DND-41 (cell line): Measurements from ENCODE around the gene JAKMIP1.

Experiments
- ATAC-seq: fragments of 200-7000 bp; cut with Tn5 transposase; 3 replicates; pipeline ENCODE4 v1.9.1; 2021; ENCODE audit warnings: low read depth; ENCODE audit not compliant: insufficient read depth
- DNase-seq: peaks from one replicate; pipeline ENCODE4 v3.0.0-alpha.2; 2020
- H2AFZ ChIP-seq: 2 replicates; pipeline ENCODE4 v1.6.0; 2012; ENCODE audit warnings: low read depth, low read length
- H3K27ac ChIP-seq: 2 replicates; pipeline ENCODE4 v1.5.1; 2012; ENCODE audit warnings: low read length, inconsistent platforms
- H3K27me3 ChIP-seq: fragments of 200-600 bp; sonication (generic); 2 replicates; pipeline ENCODE4 v1.6.0; 2012; ENCODE audit warnings: low read length, mild to moderate bottlenecking, inconsistent platforms; ENCODE audit not compliant: insufficient read depth, poor library complexity
- H3K36me3 ChIP-seq: 2 replicates; pipeline ENCODE4 v1.5.1; 2012; ENCODE audit warnings: low read length, inconsistent platforms; ENCODE audit not compliant: insufficient read depth
- H3K4me1 ChIP-seq: 2 replicates; pipeline ENCODE4 v1.5.1; 2012; ENCODE audit warnings: mild to moderate bottlenecking, low read length; ENCODE audit not compliant: insufficient read depth
- H3K4me2 ChIP-seq: 2 replicates; pipeline ENCODE4 v1.6.0; 2012; ENCODE audit warnings: mild to moderate bottlenecking, moderate library complexity, low read length, inconsistent platforms; ENCODE audit not compliant: insufficient read depth
- H3K4me3 ChIP-seq, 2 experiments: fragments of 200-600 bp in 1 of 2; shearing (Covaris generic) in 1 of 2; 2 replicates each; pipeline ENCODE4 v1.5.1; 2012 to 2016; ENCODE audit warnings: inconsistent platforms in 2 of 2, low read length in 2 of 2, mild to moderate bottlenecking in 2 of 2, low read depth in 1 of 2, moderate library complexity in 1 of 2
- H3K79me2 ChIP-seq: 2 replicates; pipeline ENCODE4 v1.6.0; 2012; ENCODE audit warnings: low read length, inconsistent platforms; ENCODE audit not compliant: insufficient read depth
- H3K9ac ChIP-seq: 2 replicates; pipeline ENCODE4 v1.6.0; 2012; ENCODE audit warnings: low read depth, mild to moderate bottlenecking, inconsistent platforms, low read length, moderate library complexity
- H3K9me3 ChIP-seq: 2 replicates; pipeline ENCODE4 v1.5.1; 2012; ENCODE audit warnings: low read length, moderate library complexity, mild to moderate bottlenecking, inconsistent platforms; ENCODE audit not compliant: insufficient read depth, severe bottlenecking
- H4K20me1 ChIP-seq: 2 replicates; pipeline ENCODE4 v1.6.0; 2012; ENCODE audit warnings: low read length; ENCODE audit not compliant: insufficient read depth
- CTCF ChIP-seq: IDR thresholded peaks from 2 replicates; pipeline ENCODE4 v1.5.1; 2012; ENCODE audit warnings: borderline replicate concordance, low read length, moderate library complexity, mild to moderate bottlenecking; ENCODE audit not compliant: poor library complexity, severe bottlenecking; ENCODE audit errors: extremely low read depth
- EZH2 ChIP-seq: IDR thresholded peaks from 3 replicates; pipeline ENCODE4 v1.6.1; 2012; ENCODE audit warnings: borderline replicate concordance, low read depth, mild to moderate bottlenecking, moderate library complexity, low read length, inconsistent platforms; ENCODE audit not compliant: severe bottlenecking

The JAKMIP1 gene

GRCh38 chr4:6232836-6233785 is 32.8 kb upstream of the JAKMIP1 start:
- DNase-seq = no peak
- Histone ChIP-seq H3K4me1 (no peaks in the 10 kb centered on the region), H4K20me1 (no peaks in the 10 kb centered on the region; the same call in 1 of the 2 replicates), H3K27ac (no peak overlapping the region), H3K9me3 (no peaks in the 10 kb centered on the region), H3K36me3 (no peaks in the 10 kb centered on the region), H3K4me2 (no peak overlapping the region), H3K4me3 (no peak overlapping the region), H3K79me2 (no peaks in the 10 kb centered on the region), H3K27me3 (no peaks in the 10 kb centered on the region), H2AFZ (no peak overlapping the region), H3K9ac (no peak overlapping the region)
- TF ChIP-seq EZH2 (no peak), CTCF (no peak)
- ATAC-seq = no peak

- Histone ChIP-seq H3K27me3 (no peaks in the 10 kb centered on the region), H3K79me2 (no peaks in the 10 kb centered on the region), H3K4me1 (no peaks in the 10 kb centered on the region), H3K9ac (no peak overlapping the region), H3K4me2 (no peak overlapping the region), H4K20me1 (peaks cover under 1% of the 10 kb centered on the region; the same call in 1 of the 2 replicates), H2AFZ (no peak overlapping the region), H3K4me3 (no peak overlapping the region), H3K9me3 (no peaks in the 10 kb centered on the region), H3K27ac (no peak overlapping the region), H3K36me3 (no peaks in the 10 kb centered on the region)
- no peak for TF ChIP-seq CTCF
- no peak for TF ChIP-seq EZH2
- ATAC-seq = no peak
- DNase-seq = no peak
These were observed 31.4 kb upstream of the JAKMIP1 start for GRCh38 chr4:6231663-6232165.

- Histone ChIP-seq H3K27ac (no peak overlapping the region), H3K4me1 (no peaks in the 10 kb centered on the region), H3K4me3 (no peak overlapping the region), H3K79me2 (no peaks in the 10 kb centered on the region), H4K20me1 (peaks cover 7% of the 10 kb centered on the region), H3K9me3 (no peaks in the 10 kb centered on the region), H3K27me3 (no peaks in the 10 kb centered on the region), H3K36me3 (no peaks in the 10 kb centered on the region), H3K4me2 (no peak overlapping the region), H2AFZ (no peak overlapping the region), H3K9ac (no peak overlapping the region)
- ATAC-seq = no peak
- TF ChIP-seq EZH2 = no peak
- no peak for TF ChIP-seq CTCF
- no peak for DNase-seq
These were observed 30.7 kb upstream of the JAKMIP1 start for GRCh38 chr4:6230827-6231662.
